GM18873 (cell line): ENCODE results near the gene PYGO2.

Source experiments
- ATAC-seq: cut with Tn5 transposase; IDR thresholded peaks from one replicate; pipeline ENCODE4 v1.9.1; 2021; ENCODE audit warnings: mild to moderate bottlenecking, moderate library complexity, moderate number of reproducible peaks; ENCODE audit not compliant: unreplicated experiment, low FRiP score

Gene PYGO2

GRCh38 chr1:154945962-154946850, 15.4 kb downstream of the PYGO2 start:
- ATAC-seq, result no peak

- ATAC-seq, result no peak
Measured at GRCh38 chr1:154945160-154945961, 16.2 kb downstream of the PYGO2 start.

GRCh38 chr1:154944401-154945159, 17.0 kb downstream of the PYGO2 start:
- no peak for ATAC-seq

GRCh38 chr1:154943649-154944400, 17.8 kb downstream of the PYGO2 start:
- ATAC-seq, result no peak

- ATAC-seq, result no peak
Measured at GRCh38 chr1:154941333-154942013, 20.1 kb downstream of the PYGO2 start.

GRCh38 chr1:154940651-154941194, 20.9 kb downstream of the PYGO2 start:
- ATAC-seq, result no peak

- ATAC-seq, result no peak
Measured at GRCh38 chr1:154940213-154940560, 21.4 kb downstream of the PYGO2 start.

- no peak for ATAC-seq
Measured at GRCh38 chr1:154938604-154939399, 22.8 kb downstream of the PYGO2 start.

GRCh38 chr1:154937988-154938386, 23.6 kb downstream of the PYGO2 start:
- no peak for ATAC-seq

GRCh38 chr1:154937085-154937987, 24.2 kb downstream of the PYGO2 start:
- ATAC-seq, result peak; percentile 33

- ATAC-seq, result peak; percentile 62
Measured at GRCh38 chr1:154936555-154937084, 25.0 kb downstream of the PYGO2 start, which contains the start of gene PMVK. Gene PMVK, minus strand, starts transcription at chr1:154936719. Its CDS starts 34 bp downstream, at chr1:154936685.

GRCh38 chr1:154935749-154936554, 25.6 kb downstream of the PYGO2 start:
- ATAC-seq, result no peak

- no peak for ATAC-seq
Measured at GRCh38 chr1:154934358-154934948, 27.1 kb downstream of the PYGO2 start.

GRCh38 chr1:154931940-154932487, 29.6 kb downstream of the PYGO2 start:
- no peak for ATAC-seq

GRCh38 chr1:154926201-154926600, 35.4 kb downstream of the PYGO2 start:
- no peak for ATAC-seq
